AG09319 (cell line): ENCODE measurements around the gene SPTB.

Experiments used
- DNase-seq: peaks from one replicate; pipeline ENCODE4 v3.0.0-alpha.2; 2010; ENCODE audit warnings: low read depth; ENCODE audit errors: extremely low read depth
- CTCF ChIP-seq: IDR thresholded peaks from 2 replicates; pipeline ENCODE4 v1.5.1; 2011; ENCODE audit warnings: low read depth, mild to moderate bottlenecking, inconsistent platforms, low read length, moderate library complexity

SPTB gene

GRCh38 chr14:64773046-64773445 lies 106.7 kb downstream of the SPTB start:
- TF ChIP-seq CTCF, result no peak
- DNase-seq, result no peak

GRCh38 chr14:64772397-64772950 lies 107.2 kb downstream of the SPTB start:
- DNase-seq, result no peak
- TF ChIP-seq CTCF, result no peak

- DNase-seq, result no peak
- TF ChIP-seq CTCF, result no peak
Measured at GRCh38 chr14:64771161-64771560, 108.5 kb downstream of the SPTB start.

- TF ChIP-seq CTCF, result no peak
- no peak for DNase-seq
Measured at GRCh38 chr14:64770751-64771150, 109.0 kb downstream of the SPTB start.

- DNase-seq, result no peak
- no peak for TF ChIP-seq CTCF
Measured at GRCh38 chr14:64769096-64770020, 110.3 kb downstream of the SPTB start.

GRCh38 chr14:64768401-64769095 lies 111.2 kb downstream of the SPTB start:
- no peak for TF ChIP-seq CTCF
- DNase-seq, result no peak
